ENCODE data around the gene GNB1L. TPM values are rescaled to one million over a fixed set of nuclear protein-coding genes. Genes with fewer than 3 reads are reported as not detected.

GNB1L gene
- total and polyA plus RNA-seq, 10 of the 15 experiments (the other 5 are each of a cell fraction or from before 2014, with no cell fraction given) = 0.21 to 19.4 (median 6.8) TPM

DNA sequence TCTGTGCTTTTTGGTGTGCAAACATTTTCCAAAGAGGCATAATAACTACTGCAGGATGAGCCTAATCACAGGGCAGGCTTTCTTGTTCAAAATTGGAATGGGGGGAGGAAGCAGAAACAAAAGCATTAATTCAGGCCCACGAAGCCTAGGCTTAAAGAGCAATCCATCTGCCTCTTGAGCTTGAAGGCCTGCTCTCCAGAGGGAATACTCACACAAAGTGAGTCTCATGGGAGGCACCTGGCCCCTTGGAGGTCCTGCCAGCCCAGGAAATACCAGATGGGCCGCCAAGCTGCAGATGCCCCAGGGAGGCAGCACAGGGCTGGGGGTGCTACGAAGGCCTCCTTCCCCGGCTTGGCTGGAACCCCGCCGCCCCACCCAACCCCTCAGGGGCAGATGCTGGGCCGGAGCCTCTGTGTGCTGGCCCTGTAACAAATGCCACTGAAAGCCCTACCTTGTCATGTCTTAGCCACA is 47.6 kb upstream of the GNB1L start:
- no peak for TF ChIP-seq RFX5 (IDR thresholded peaks at IDR 0.05; ENCODE audit: low read depth, low read length)
- TF ChIP-seq RAD21 (IDR thresholded peaks at IDR 0.05; ENCODE audit: insufficient read depth, low read depth, low read length) = no peak
- H3K27ac ChIP-seq (ENCODE audit: control insufficient read depth, insufficient read depth) = no peak overlapping the region
- intact Hi-C loops (cut with micrococcal nuclease; ENCODE audit: unreplicated experiment) (no loop called here), in situ Hi-C loops (cut with MboI) (no loop called here)
- ATAC-seq = no peak
- H3K9me3 ChIP-seq (replicated peaks; ENCODE audit: control insufficient read depth, insufficient read depth, low read length) = no peaks in the 10 kb centered on the region
- no peaks in the 10 kb centered on the region for H3K27me3 ChIP-seq (replicated peaks in 1 of 2; ENCODE audit: control insufficient read depth in 2 of 2, insufficient read depth in 2 of 2, low read length in 1 of 2)
- no peaks in the 10 kb centered on the region; a peak in 1 of 4 replicates for H3K36me3 ChIP-seq (ENCODE audit: control insufficient read depth in 2 of 2, insufficient read depth in 2 of 2, low read length in 1 of 2)
- H4K20me1 ChIP-seq (ENCODE audit: control insufficient read depth, insufficient read depth) = no peaks in the 10 kb centered on the region
- H3K4me2 ChIP-seq (ENCODE audit: control insufficient read depth, insufficient read depth) = no peak overlapping the region
- no peak for DNase-seq (ENCODE audit: low read depth, low spot score)
- no peaks in the 10 kb centered on the region for H3K79me2 ChIP-seq (ENCODE audit: control insufficient read depth, insufficient read depth, low read length)
- H3K4me3 ChIP-seq = no peak overlapping the region
- ChIA-PET POLR2A (no interaction called here), CTCF (no interaction called here), RAD21 (ENCODE audit: unreplicated experiment) (no interaction called here), SMC1A (ENCODE audit: uncharacterized antibody, unreplicated experiment) (no interaction called here)
- H3K9ac ChIP-seq (ENCODE audit: control insufficient read depth, insufficient read depth, low read length) = no peak overlapping the region
- BruUV-seq (replicated peaks) = no TSS peak
- FAIRE-seq = no peak
- 85% methylated on average over 6 of the region's 7 CpGs for WGBS (ENCODE audit: insufficient coverage, insufficient replicate concordance, low lambda C conversion rate, missing lambda C conversion rate)
- no peak overlapping the region for H2AFZ ChIP-seq (ENCODE audit: control insufficient read depth, low read depth, low read length)
- H3K4me1 ChIP-seq (ENCODE audit: control insufficient read depth, insufficient read depth, low read length) = no peaks in the 10 kb centered on the region

DNA sequence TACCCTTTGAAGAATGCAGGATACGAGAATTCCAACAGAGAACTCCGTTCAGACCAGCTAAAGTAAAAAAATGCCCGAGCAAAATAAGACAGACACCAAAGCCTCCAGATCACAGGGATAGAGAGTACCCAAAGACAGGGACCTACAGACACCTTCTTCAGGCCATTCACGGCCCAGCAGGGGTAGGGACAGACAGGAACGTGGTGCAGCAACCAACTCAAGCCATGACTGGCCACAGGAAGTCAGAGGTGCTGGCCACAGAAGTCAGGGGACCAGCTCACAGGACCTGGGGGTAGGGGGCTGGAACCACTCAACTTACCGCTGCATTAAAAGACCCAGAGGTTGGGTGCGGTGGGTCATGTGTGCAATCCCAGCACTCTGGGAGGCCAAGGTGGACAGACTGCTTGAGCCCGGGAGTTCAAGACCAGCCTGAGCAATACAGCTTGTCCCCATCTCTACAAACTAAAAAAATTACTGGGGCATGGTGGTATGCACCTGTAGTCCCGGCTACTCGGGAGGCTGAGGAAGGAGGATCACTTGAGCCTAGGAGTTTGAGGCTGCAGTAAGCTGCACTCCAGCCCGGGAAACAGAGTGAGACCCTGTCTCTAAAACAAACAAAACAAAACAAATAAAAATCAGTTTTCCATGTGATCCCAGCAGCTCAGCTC is 47.0 kb upstream of the GNB1L start:
- FAIRE-seq (no peak), ATAC-seq (no peak), DNase-seq (ENCODE audit: low read depth, low spot score) (no peak)
- no peaks in the 10 kb centered on the region for H4K20me1 ChIP-seq (ENCODE audit: control insufficient read depth, insufficient read depth)
- BruUV-seq (replicated peaks) = no TSS peak
- no peak overlapping the region for H3K9ac ChIP-seq (ENCODE audit: control insufficient read depth, insufficient read depth, low read length)
- WGBS (ENCODE audit: insufficient coverage, insufficient replicate concordance, low lambda C conversion rate, missing lambda C conversion rate) = 91% methylated on average over 11 of the region's 11 CpGs
- H3K27me3 ChIP-seq (replicated peaks in 1 of 2; ENCODE audit: control insufficient read depth in 2 of 2, insufficient read depth in 2 of 2, low read length in 1 of 2) = no peaks in the 10 kb centered on the region
- no peaks in the 10 kb centered on the region for H3K9me3 ChIP-seq (replicated peaks; ENCODE audit: control insufficient read depth, insufficient read depth, low read length)
- ChIA-PET RAD21 (ENCODE audit: unreplicated experiment) (no interaction called here), CTCF (interaction anchor here (1.5 to 1.6 kb wide), 2 partner anchors 9 to 171 kb away, joined by 4 to 5 read pairs; no protein-coding TSS in a partner anchor), POLR2A (no interaction called here), SMC1A (ENCODE audit: uncharacterized antibody, unreplicated experiment) (no interaction called here)
- no peak overlapping the region for H2AFZ ChIP-seq (ENCODE audit: control insufficient read depth, low read depth, low read length)
- intact Hi-C loops (cut with micrococcal nuclease; ENCODE audit: unreplicated experiment) = no loop called here
- H3K4me2 ChIP-seq (ENCODE audit: control insufficient read depth, insufficient read depth) = no peak overlapping the region
- H3K4me1 ChIP-seq (ENCODE audit: control insufficient read depth, insufficient read depth, low read length) = no peaks in the 10 kb centered on the region
- no peaks in the 10 kb centered on the region for H3K79me2 ChIP-seq (ENCODE audit: control insufficient read depth, insufficient read depth, low read length)
- TF ChIP-seq TAF1 (IDR thresholded peaks at IDR 0.05; ENCODE audit: borderline replicate concordance, low read depth, low read length) = no peak
- TF ChIP-seq CBX5 (IDR thresholded peaks at IDR 0.05; ENCODE audit: low read depth) = no peak
- no peak for TF ChIP-seq RAD21 (IDR thresholded peaks at IDR 0.05; ENCODE audit: insufficient read depth, low read depth, low read length)
- no peak for TF ChIP-seq JUNB (IDR thresholded peaks at IDR 0.05)
- no peak for TF ChIP-seq SREBF2 (IDR thresholded peaks at IDR 0.05; ENCODE audit: low read length)
- TF ChIP-seq PAX8 (IDR thresholded peaks at IDR 0.05) = no peak
- TF ChIP-seq, protein P1, sequence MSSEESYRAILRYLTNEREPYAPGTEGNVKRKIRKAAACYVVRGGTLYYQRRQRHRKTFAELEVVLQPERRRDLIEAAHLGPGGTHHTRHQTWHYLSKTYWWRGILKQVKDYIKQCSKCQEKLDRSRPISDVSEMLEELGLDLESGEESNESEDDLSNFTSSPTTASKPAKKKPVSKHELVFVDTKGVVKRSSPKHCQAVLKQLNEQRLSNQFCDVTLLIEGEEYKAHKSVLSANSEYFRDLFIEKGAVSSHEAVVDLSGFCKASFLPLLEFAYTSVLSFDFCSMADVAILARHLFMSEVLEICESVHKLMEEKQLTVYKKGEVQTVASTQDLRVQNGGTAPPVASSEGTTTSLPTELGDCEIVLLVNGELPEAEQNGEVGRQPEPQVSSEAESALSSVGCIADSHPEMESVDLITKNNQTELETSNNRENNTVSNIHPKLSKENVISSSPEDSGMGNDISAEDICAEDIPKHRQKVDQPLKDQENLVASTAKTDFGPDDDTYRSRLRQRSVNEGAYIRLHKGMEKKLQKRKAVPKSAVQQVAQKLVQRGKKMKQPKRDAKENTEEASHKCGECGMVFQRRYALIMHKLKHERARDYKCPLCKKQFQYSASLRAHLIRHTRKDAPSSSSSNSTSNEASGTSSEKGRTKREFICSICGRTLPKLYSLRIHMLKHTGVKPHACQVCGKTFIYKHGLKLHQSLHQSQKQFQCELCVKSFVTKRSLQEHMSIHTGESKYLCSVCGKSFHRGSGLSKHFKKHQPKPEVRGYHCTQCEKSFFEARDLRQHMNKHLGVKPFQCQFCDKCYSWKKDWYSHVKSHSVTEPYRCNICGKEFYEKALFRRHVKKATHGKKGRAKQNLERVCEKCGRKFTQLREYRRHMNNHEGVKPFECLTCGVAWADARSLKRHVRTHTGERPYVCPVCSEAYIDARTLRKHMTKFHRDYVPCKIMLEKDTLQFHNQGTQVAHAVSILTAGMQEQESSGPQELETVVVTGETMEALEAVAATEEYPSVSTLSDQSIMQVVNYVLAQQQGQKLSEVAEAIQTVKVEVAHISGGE (CRISPR knock-in tag; IDR thresholded peaks at IDR 0.05) = no peak
- H3K36me3 ChIP-seq (ENCODE audit: control insufficient read depth in 2 of 2, insufficient read depth in 2 of 2, low read length in 1 of 2) = no peaks in the 10 kb centered on the region; a peak in 1 of 4 replicates
- in situ Hi-C loops (cut with MboI) = no loop called here
- no peak overlapping the region for H3K4me3 ChIP-seq
- no peak overlapping the region for H3K27ac ChIP-seq (ENCODE audit: control insufficient read depth, insufficient read depth)

All from GM12878 (cell line).